OCI-LY1 (cell line): ENCODE measurements around the gene NXN.

Experiments
- H2AFZ ChIP-seq: fragments of 200-600 bp; sonication (generic), shearing (Covaris generic); 2 replicates; pipeline ENCODE4 v1.6.0; 2014; ENCODE audit warnings: antibody characterized with exemption, mild to moderate bottlenecking, low read length
- H3F3A ChIP-seq: fragments of 200-600 bp; sonication (generic), shearing (Covaris generic); 2 replicates; pipeline ENCODE4 v1.6.0; 2014; ENCODE audit warnings: mild to moderate bottlenecking, antibody characterized with exemption, low read length, moderate library complexity; ENCODE audit not compliant: insufficient read depth
- H3K27ac ChIP-seq: fragments of 200-600 bp; sonication (generic); 2 replicates; pipeline ENCODE4 v1.5.1; 2014; ENCODE audit warnings: low read length, mixed run types, mild to moderate bottlenecking, low read depth; ENCODE audit not compliant: poor library complexity, severe bottlenecking
- H3K27me3 ChIP-seq: fragments of 200-600 bp; sonication (generic); 2 replicates; pipeline ENCODE4 v1.6.0; 2014; ENCODE audit warnings: antibody characterized with exemption, mild to moderate bottlenecking, low read length, moderate library complexity; ENCODE audit not compliant: insufficient read depth
- H3K36me3 ChIP-seq: fragments of 200-600 bp; sonication (generic); 2 replicates; pipeline ENCODE4 v1.6.1; 2014; ENCODE audit warnings: mild to moderate bottlenecking, antibody characterized with exemption, low read length, moderate library complexity, mixed read lengths; ENCODE audit not compliant: insufficient read depth
- H3K4me1 ChIP-seq: fragments of 200-600 bp; sonication (generic); 2 replicates; pipeline ENCODE4 v1.5.1; 2014; ENCODE audit warnings: mild to moderate bottlenecking, low read length, moderate library complexity; ENCODE audit not compliant: insufficient read depth, severe bottlenecking
- H3K4me2 ChIP-seq: fragments of 200-600 bp; sonication (generic), shearing (Covaris generic); 2 replicates; pipeline ENCODE4 v1.6.1; 2014; ENCODE audit warnings: low read length
- H3K4me3 ChIP-seq: fragments of 200-600 bp; sonication (generic); 2 replicates; pipeline ENCODE4 v1.5.1; 2014; ENCODE audit warnings: low read length, low read depth, mild to moderate bottlenecking, mixed read lengths; ENCODE audit not compliant: poor library complexity, severe bottlenecking
- H3K79me2 ChIP-seq: fragments of 200-600 bp; shearing (Covaris generic); 2 replicates; pipeline ENCODE4 v1.6.1; 2016; ENCODE audit warnings: mixed run types, low read length, mixed read lengths; ENCODE audit not compliant: insufficient read depth
- H3K9ac ChIP-seq: fragments of 200-600 bp; sonication (generic), shearing (Covaris generic); 2 replicates; pipeline ENCODE4 v1.6.1; 2014; ENCODE audit warnings: mild to moderate bottlenecking, low read length, mixed read lengths
- H3K9me2 ChIP-seq: fragments of 200-600 bp; sonication (generic), shearing (Covaris generic); 2 replicates; pipeline ENCODE4 v1.6.1; 2014; ENCODE audit warnings: low read depth, mild to moderate bottlenecking, low read length, mixed read lengths
- H3K9me3 ChIP-seq: fragments of 200-600 bp; shearing (Covaris generic); 2 replicates; pipeline ENCODE4 v1.6.1; 2014; ENCODE audit warnings: low read length, mixed read lengths
- H4K20me1 ChIP-seq: fragments of 200-600 bp; sonication (generic), shearing (Covaris generic); 2 replicates; pipeline ENCODE4 v1.6.0; 2016; ENCODE audit warnings: mild to moderate bottlenecking, low read length; ENCODE audit not compliant: insufficient read depth
- CTCF ChIP-seq: fragments of 200-600 bp; sonication (generic), shearing (Covaris generic); IDR thresholded peaks from 2 replicates; pipeline ENCODE4 v1.5.1; 2017; ENCODE audit warnings: mild to moderate bottlenecking, antibody characterized with exemption, low read length, moderate library complexity, mixed read lengths
- EZH2 ChIP-seq: fragments of 200-600 bp; sonication (generic), shearing (Covaris generic); IDR thresholded peaks from 2 replicates; pipeline ENCODE4 v1.8.0; 2017; ENCODE audit warnings: borderline replicate concordance, mixed run types, mild to moderate bottlenecking, antibody characterized with exemption, low read length, moderate library complexity, mixed read lengths

Gene NXN

GRCh38 chr17:801660-802059 is 177.9 kb downstream of the NXN start:
- peaks cover 7% of the 10 kb centered on the region for H3K4me1 ChIP-seq
- no peaks in the 10 kb centered on the region for H3K9me2 ChIP-seq
- H3K9me3 ChIP-seq, result no peaks in the 10 kb centered on the region
- no peaks in the 10 kb centered on the region for H4K20me1 ChIP-seq
- no peak overlapping the region for H3K27ac ChIP-seq
- H3K4me2 ChIP-seq, result no peak overlapping the region
- no peaks in the 10 kb centered on the region for H3F3A ChIP-seq
- TF ChIP-seq EZH2, result no peak
- TF ChIP-seq CTCF, result no peak
- H3K27me3 ChIP-seq, result no peaks in the 10 kb centered on the region; the same call in 1 of the 2 replicates
- H3K4me3 ChIP-seq, result no peak overlapping the region
- H2AFZ ChIP-seq, result no peak overlapping the region
- H3K36me3 ChIP-seq, result no peaks in the 10 kb centered on the region
- no peak overlapping the region for H3K9ac ChIP-seq
- H3K79me2 ChIP-seq, result no peaks in the 10 kb centered on the region

- no peak for TF ChIP-seq CTCF
- no peak for TF ChIP-seq EZH2
- no peaks in the 10 kb centered on the region for H3K9me3 ChIP-seq
- H3K36me3 ChIP-seq, result no peaks in the 10 kb centered on the region
- no peaks in the 10 kb centered on the region; the same call in 1 of the 2 replicates for H3K27me3 ChIP-seq
- H3K4me3 ChIP-seq, result no peak overlapping the region
- no peak overlapping the region for H3K4me2 ChIP-seq
- H3F3A ChIP-seq, result no peaks in the 10 kb centered on the region
- H3K27ac ChIP-seq, result no peak overlapping the region
- H3K79me2 ChIP-seq, result no peaks in the 10 kb centered on the region
- no peak overlapping the region for H3K9ac ChIP-seq
- no peak overlapping the region for H2AFZ ChIP-seq
- no peaks in the 10 kb centered on the region for H4K20me1 ChIP-seq
- peaks cover 7% of the 10 kb centered on the region for H3K4me1 ChIP-seq
- no peaks in the 10 kb centered on the region for H3K9me2 ChIP-seq
These were observed 178.9 kb downstream of the NXN start for GRCh38 chr17:800446-801242.

GRCh38 chr17:799261-799660 is 180.3 kb downstream of the NXN start:
- Histone ChIP-seq H3K4me1 (peaks cover 7% of the 10 kb centered on the region), H3K4me3 (no peak overlapping the region), H3K27me3 (no peaks in the 10 kb centered on the region; the same call in 1 of the 2 replicates), H3K36me3 (no peaks in the 10 kb centered on the region), H3K4me2 (no peak overlapping the region), H3K9me2 (no peaks in the 10 kb centered on the region), H3K9me3 (no peaks in the 10 kb centered on the region), H3K27ac (no peak overlapping the region), H2AFZ (no peak overlapping the region), H3K9ac (no peak overlapping the region), H4K20me1 (no peaks in the 10 kb centered on the region), H3K79me2 (no peaks in the 10 kb centered on the region), H3F3A (no peaks in the 10 kb centered on the region)
- TF ChIP-seq EZH2 (no peak), CTCF (no peak)
